SK-N-SH (cell line): ENCODE data around the gene MRPL10. TPM values are rescaled to one million over a fixed set of nuclear protein-coding genes. Genes with fewer than 3 reads are reported as not detected.

ENCODE experiments used
- CTCF ChIA-PET: fragments of 300-600, 350-600 bp; formaldehyde crosslinking; extraction: SDS; loops from one replicate; lab custom pipeline; 2021; lab: Yijun Ruan, JAX
- POLR2A ChIA-PET: fragments of 350-600 bp; sonication (Branson Sonifier 250); formaldehyde crosslinking; extraction: SDS; loops from one replicate; lab custom pipeline; 2020; ENCODE audit warnings: antibody characterized with exemption, inconsistent platforms; lab: Yijun Ruan, JAX
- DNase-seq: peaks from one replicate; pipeline ENCODE4 v3.0.0; 2012
- H2AFZ ChIP-seq: fragments of 200-600 bp; sonication (generic); 2 replicates; pipeline ENCODE4 v1.8.1; 2016; ENCODE audit warnings: antibody characterized with exemption, mild to moderate bottlenecking, low read depth
- H3F3A ChIP-seq: fragments of 200-600 bp; sonication (generic); replicated peaks from 2 replicates; pipeline ENCODE3; 2016; ENCODE audit warnings: antibody characterized with exemption, mild to moderate bottlenecking; ENCODE audit not compliant: insufficient read depth
- H3K27ac ChIP-seq, 2 experiments: fragments of 200-500 bp in 1 of 2; fragments of 200-600 bp in 1 of 2; sonication (Bioruptor generic) in 1 of 2; sonication (generic), shearing (Covaris generic) in 1 of 2; 2 replicates each; pipeline versions ENCODE4 v1.5.1 to v1.6.1; 2014 to 2016; ENCODE audit warnings: low read depth in 2 of 2, inconsistent platforms in 1 of 2, low read length in 1 of 2, mild to moderate bottlenecking in 1 of 2, mixed read lengths in 1 of 2
- H3K27me3 ChIP-seq: fragments of 200-600 bp; sonication (generic), shearing (Covaris generic); 2 replicates; pipeline ENCODE4 v1.6.1; 2016; ENCODE audit warnings: mixed run types; ENCODE audit not compliant: insufficient read depth
- H3K36me3 ChIP-seq, 2 experiments: fragments of 200-500 bp in 1 of 2; fragments of 200-600 bp in 1 of 2; sonication (Bioruptor generic) in 1 of 2; sonication (generic) in 1 of 2; replicated peaks in 1 of 2; 2 replicates each; pipeline versions ENCODE3 to v1.5.1; 2014 to 2016; ENCODE audit warnings: low read length in 1 of 2, mild to moderate bottlenecking in 1 of 2; ENCODE audit not compliant: insufficient read depth in 2 of 2, control insufficient read depth in 1 of 2
- H3K4me1 ChIP-seq, 2 experiments: fragments of 200-500 bp in 1 of 2; fragments of 200-600 bp in 1 of 2; sonication (Bioruptor generic) in 1 of 2; sonication (generic), shearing (Covaris generic) in 1 of 2; 2 replicates each; pipeline versions ENCODE4 v1.5.1 to v1.6.1; 2014 to 2016; ENCODE audit warnings: low read depth in 1 of 2, low read length in 1 of 2, mixed run types in 1 of 2; ENCODE audit not compliant: insufficient read depth in 2 of 2, control insufficient read depth in 1 of 2
- H3K4me2 ChIP-seq: fragments of 200-600 bp; sonication (generic), shearing (Covaris generic); 2 replicates; pipeline ENCODE4 v1.6.1; 2017; ENCODE audit warnings: mixed run types
- H3K4me3 ChIP-seq, 2 experiments: fragments of 200-500 bp in 1 of 2; fragments of 200-600 bp in 1 of 2; sonication (Bioruptor generic) in 1 of 2; sonication (generic), shearing (Covaris generic) in 1 of 2; 2 replicates each; pipeline versions ENCODE4 v1.5.1 to v1.8.1; 2014 to 2016; ENCODE audit warnings: low read depth in 2 of 2, inconsistent platforms in 1 of 2, low read length in 1 of 2, mild to moderate bottlenecking in 1 of 2, mixed read lengths in 1 of 2, moderate library complexity in 1 of 2
- H3K79me2 ChIP-seq: fragments of 200-600 bp; sonication (generic); 2 replicates; pipeline ENCODE4 v1.8.1; 2017; ENCODE audit warnings: mild to moderate bottlenecking; ENCODE audit not compliant: insufficient read depth
- H3K9ac ChIP-seq: fragments of 200-600 bp; sonication (generic); 2 replicates; pipeline ENCODE4 v1.6.1; 2017; ENCODE audit warnings: mixed run types
- H3K9me2 ChIP-seq: fragments of 200-600 bp; sonication (generic); 2 replicates; pipeline ENCODE4 v1.6.1; 2017; ENCODE audit warnings: mixed run types
- H3K9me3 ChIP-seq: fragments of 200-600 bp; sonication (generic); 2 replicates; pipeline ENCODE4 v1.6.1; 2017; ENCODE audit warnings: mixed run types, mild to moderate bottlenecking, moderate library complexity
- H4K20me1 ChIP-seq: fragments of 200-600 bp; sonication (generic); 2 replicates; pipeline ENCODE4 v1.6.1; 2017; ENCODE audit warnings: mild to moderate bottlenecking, mixed run types; ENCODE audit not compliant: insufficient read depth
- CHD2 ChIP-seq: fragments of 150-350 bp; IDR thresholded peaks from 2 replicates; pipeline ENCODE4 v1.6.1; 2018; ENCODE audit warnings: low read length; ENCODE audit not compliant: partially characterized antibody
- EP300 ChIP-seq, 2 experiments: IDR thresholded peaks; 2 replicates each; pipeline versions ENCODE4 v1.4.0 to v1.6.1; 2012; ENCODE audit warnings: borderline replicate concordance in 1 of 2, low read depth in 1 of 2, low read length in 1 of 2
- FOXM1 ChIP-seq: IDR thresholded peaks from 2 replicates; pipeline ENCODE4 v1.4.0; 2012; ENCODE audit warnings: low read depth, mild to moderate bottlenecking
- JUND ChIP-seq: IDR thresholded peaks from 2 replicates; pipeline ENCODE4 v1.4.0; 2012
- MXI1 ChIP-seq: IDR thresholded peaks from 2 replicates; pipeline ENCODE4 v1.6.1; 2012; ENCODE audit warnings: mild to moderate bottlenecking, low read depth, low read length, improper control_type of control experiment
- NFIC ChIP-seq: IDR thresholded peaks from 2 replicates; pipeline ENCODE4 v1.4.0; 2012; ENCODE audit warnings: borderline replicate concordance
- NRF1 ChIP-seq: IDR thresholded peaks from 2 replicates; pipeline ENCODE4 v1.6.1; 2012; ENCODE audit warnings: low read depth, mild to moderate bottlenecking, low read length
- RAD21 ChIP-seq: IDR thresholded peaks from 2 replicates; pipeline ENCODE4 v1.6.1; 2012; ENCODE audit warnings: mild to moderate bottlenecking, low read length
- RXRA ChIP-seq: IDR thresholded peaks from 2 replicates; pipeline ENCODE4 v1.4.0; 2012; ENCODE audit warnings: low read depth, mild to moderate bottlenecking, borderline replicate concordance
- SIN3A ChIP-seq: IDR thresholded peaks from 2 replicates; pipeline ENCODE4 v1.6.1; 2012; ENCODE audit warnings: low read depth, mild to moderate bottlenecking, low read length, moderate library complexity, borderline replicate concordance
- TAF1 ChIP-seq: IDR thresholded peaks from 2 replicates; pipeline ENCODE4 v1.6.1; 2012; ENCODE audit warnings: low read depth, mild to moderate bottlenecking, low read length, moderate library complexity, borderline replicate concordance
- TEAD4 ChIP-seq: IDR thresholded peaks from 2 replicates; pipeline ENCODE4 v1.4.0; 2012; ENCODE audit warnings: mild to moderate bottlenecking, borderline replicate concordance; ENCODE audit not compliant: insufficient read depth
- YY1 ChIP-seq: IDR thresholded peaks from 2 replicates; pipeline ENCODE4 v1.4.0; 2012; ENCODE audit warnings: low read depth, mild to moderate bottlenecking
- WGBS: methylation state at CpG from one replicate; pipeline ENCODE4 v1.1.6; 2017; ENCODE audit warnings: low lambda C conversion rate; 5-methylcytosine and 5-hydroxymethylcytosine counted together
- polyA plus RNA-seq, 3 experiments: library from polyadenylated mRNA; depleted of rRNA; stranded (reverse); fragments of >200 nt; gene quantifications; 2 replicates each; pipeline ENCODE4 v1.2.3, GENCODE V29; 2012
- TF ChIP-seq, protein P1 (sequence below): IDR thresholded peaks from 2 replicates; pipeline ENCODE4 v1.6.1; 2012; ENCODE audit warnings: mild to moderate bottlenecking, low read depth, low read length, moderate library complexity
- TF ChIP-seq, protein P2 (sequence below): IDR thresholded peaks from 2 replicates; pipeline ENCODE4 v1.4.0; 2012; ENCODE audit warnings: low read depth, borderline replicate concordance
- TF ChIP-seq, protein P3 (sequence below): fragments of 200-600 bp; sonication (generic); IDR thresholded peaks from 2 replicates; pipeline ENCODE4 v1.6.1; 2017; ENCODE audit warnings: antibody characterized with exemption, mild to moderate bottlenecking, moderate library complexity

Gene MRPL10
- polyA plus RNA-seq, 1 of the 3 experiments (the other 2 are of a cell fraction): 136 TPM

DNA sequence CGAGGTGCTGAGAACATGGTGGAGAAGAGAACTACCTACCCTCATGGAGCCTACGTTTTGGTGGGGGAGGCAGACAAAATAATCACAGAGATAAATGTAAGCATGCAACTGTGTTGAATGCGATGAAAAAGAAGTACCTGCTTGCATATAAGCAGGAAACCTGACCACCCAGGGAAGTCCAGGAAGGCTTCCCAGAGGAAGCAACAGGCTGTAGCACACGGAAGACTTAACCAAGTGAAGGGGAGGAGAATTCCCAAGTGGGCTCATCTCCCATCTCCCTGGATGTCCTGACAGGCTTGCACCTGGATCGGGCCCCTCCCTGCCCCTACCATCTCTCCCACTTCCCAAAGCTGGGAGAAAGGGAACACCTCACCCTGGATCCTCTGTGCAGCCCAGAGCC, 7.7 kb upstream of the MRPL10 start:
- no peak overlapping the region for H3K4me2 ChIP-seq
- H3K9ac ChIP-seq: no peak overlapping the region
- POLR2A ChIA-PET: interaction anchor here (1.3 to 1.4 kb wide), 2 partner anchors 8 to 57 kb away, joined by 3 to 4 read pairs; partner anchors contain the start of genes LRRC46, MRPL10 and SP2
- H3F3A ChIP-seq: peaks cover 3% of the 10 kb centered on the region
- peaks cover 0 to 38% of the 10 kb centered on the region in 2 experiments for H3K36me3 ChIP-seq
- H3K9me3 ChIP-seq: no peaks in the 10 kb centered on the region
- H4K20me1 ChIP-seq: no peaks in the 10 kb centered on the region
- H3K9me2 ChIP-seq: no peaks in the 10 kb centered on the region
- TF ChIP-seq, protein P1, sequence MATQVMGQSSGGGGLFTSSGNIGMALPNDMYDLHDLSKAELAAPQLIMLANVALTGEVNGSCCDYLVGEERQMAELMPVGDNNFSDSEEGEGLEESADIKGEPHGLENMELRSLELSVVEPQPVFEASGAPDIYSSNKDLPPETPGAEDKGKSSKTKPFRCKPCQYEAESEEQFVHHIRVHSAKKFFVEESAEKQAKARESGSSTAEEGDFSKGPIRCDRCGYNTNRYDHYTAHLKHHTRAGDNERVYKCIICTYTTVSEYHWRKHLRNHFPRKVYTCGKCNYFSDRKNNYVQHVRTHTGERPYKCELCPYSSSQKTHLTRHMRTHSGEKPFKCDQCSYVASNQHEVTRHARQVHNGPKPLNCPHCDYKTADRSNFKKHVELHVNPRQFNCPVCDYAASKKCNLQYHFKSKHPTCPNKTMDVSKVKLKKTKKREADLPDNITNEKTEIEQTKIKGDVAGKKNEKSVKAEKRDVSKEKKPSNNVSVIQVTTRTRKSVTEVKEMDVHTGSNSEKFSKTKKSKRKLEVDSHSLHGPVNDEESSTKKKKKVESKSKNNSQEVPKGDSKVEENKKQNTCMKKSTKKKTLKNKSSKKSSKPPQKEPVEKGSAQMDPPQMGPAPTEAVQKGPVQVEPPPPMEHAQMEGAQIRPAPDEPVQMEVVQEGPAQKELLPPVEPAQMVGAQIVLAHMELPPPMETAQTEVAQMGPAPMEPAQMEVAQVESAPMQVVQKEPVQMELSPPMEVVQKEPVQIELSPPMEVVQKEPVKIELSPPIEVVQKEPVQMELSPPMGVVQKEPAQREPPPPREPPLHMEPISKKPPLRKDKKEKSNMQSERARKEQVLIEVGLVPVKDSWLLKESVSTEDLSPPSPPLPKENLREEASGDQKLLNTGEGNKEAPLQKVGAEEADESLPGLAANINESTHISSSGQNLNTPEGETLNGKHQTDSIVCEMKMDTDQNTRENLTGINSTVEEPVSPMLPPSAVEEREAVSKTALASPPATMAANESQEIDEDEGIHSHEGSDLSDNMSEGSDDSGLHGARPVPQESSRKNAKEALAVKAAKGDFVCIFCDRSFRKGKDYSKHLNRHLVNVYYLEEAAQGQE: no peak
- no peak for TF ChIP-seq EP300 (IDR thresholded peaks at IDR 0.05; ENCODE audit: borderline replicate concordance in 1 of 2, low read depth in 1 of 2, low read length in 1 of 2)
- TF ChIP-seq, protein P2, sequence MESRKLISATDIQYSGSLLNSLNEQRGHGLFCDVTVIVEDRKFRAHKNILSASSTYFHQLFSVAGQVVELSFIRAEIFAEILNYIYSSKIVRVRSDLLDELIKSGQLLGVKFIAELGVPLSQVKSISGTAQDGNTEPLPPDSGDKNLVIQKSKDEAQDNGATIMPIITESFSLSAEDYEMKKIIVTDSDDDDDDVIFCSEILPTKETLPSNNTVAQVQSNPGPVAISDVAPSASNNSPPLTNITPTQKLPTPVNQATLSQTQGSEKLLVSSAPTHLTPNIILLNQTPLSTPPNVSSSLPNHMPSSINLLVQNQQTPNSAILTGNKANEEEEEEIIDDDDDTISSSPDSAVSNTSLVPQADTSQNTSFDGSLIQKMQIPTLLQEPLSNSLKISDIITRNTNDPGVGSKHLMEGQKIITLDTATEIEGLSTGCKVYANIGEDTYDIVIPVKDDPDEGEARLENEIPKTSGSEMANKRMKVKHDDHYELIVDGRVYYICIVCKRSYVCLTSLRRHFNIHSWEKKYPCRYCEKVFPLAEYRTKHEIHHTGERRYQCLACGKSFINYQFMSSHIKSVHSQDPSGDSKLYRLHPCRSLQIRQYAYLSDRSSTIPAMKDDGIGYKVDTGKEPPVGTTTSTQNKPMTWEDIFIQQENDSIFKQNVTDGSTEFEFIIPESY: no peak
- TF ChIP-seq, protein P3, sequence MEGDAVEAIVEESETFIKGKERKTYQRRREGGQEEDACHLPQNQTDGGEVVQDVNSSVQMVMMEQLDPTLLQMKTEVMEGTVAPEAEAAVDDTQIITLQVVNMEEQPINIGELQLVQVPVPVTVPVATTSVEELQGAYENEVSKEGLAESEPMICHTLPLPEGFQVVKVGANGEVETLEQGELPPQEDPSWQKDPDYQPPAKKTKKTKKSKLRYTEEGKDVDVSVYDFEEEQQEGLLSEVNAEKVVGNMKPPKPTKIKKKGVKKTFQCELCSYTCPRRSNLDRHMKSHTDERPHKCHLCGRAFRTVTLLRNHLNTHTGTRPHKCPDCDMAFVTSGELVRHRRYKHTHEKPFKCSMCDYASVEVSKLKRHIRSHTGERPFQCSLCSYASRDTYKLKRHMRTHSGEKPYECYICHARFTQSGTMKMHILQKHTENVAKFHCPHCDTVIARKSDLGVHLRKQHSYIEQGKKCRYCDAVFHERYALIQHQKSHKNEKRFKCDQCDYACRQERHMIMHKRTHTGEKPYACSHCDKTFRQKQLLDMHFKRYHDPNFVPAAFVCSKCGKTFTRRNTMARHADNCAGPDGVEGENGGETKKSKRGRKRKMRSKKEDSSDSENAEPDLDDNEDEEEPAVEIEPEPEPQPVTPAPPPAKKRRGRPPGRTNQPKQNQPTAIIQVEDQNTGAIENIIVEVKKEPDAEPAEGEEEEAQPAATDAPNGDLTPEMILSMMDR: no peak
- TF ChIP-seq FOXM1: no peak
- peaks cover 8 to 23% of the 10 kb centered on the region in 2 experiments; a peak in 2 of 4 replicates for H3K4me1 ChIP-seq
- peaks cover 15% of the 10 kb centered on the region; the same call in 1 of the 2 replicates for H3K79me2 ChIP-seq
- no peaks in the 10 kb centered on the region for H3K27me3 ChIP-seq
- WGBS: 88% methylated on average over 5 of the region's 5 CpGs
- DNase-seq: no peak
- H3K4me3 ChIP-seq: no peak overlapping the region
- no peak overlapping the region for H2AFZ ChIP-seq
- CTCF ChIA-PET: interaction anchor here (1.3 to 33.0 kb wide), 5 partner anchors 1 to 179 kb away, joined by 3 to 1447 read pairs (median 573); partner anchors contain the start of genes LRRC46, MRPL10, SCRN2 and SP2
- H3K27ac ChIP-seq: no peak overlapping the region

DNA sequence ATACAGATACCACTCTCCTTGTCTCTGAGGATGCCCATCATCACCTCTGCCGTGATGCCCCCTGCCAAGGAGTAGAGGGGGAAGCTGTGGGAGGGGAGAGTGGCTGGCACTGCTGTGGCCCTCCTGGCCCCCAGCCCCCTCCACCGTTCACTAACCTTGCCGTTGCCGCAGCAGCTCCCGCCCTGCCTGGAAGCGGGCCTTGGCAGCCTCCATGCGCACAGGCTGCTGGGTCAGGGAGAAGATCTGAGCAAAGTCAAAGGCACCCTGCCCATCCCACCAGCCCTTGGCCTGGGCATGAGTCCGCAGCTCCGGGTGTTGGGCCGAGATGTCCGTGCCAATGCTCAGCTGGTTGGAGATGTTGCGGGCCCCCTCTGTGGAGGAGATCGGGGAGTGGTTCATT, 7.3 kb upstream of the MRPL10 start:
- Histone ChIP-seq H3K4me1 (peaks cover 8 to 22% of the 10 kb centered on the region in 2 experiments; a peak in 2 of 4 replicates), H3K27ac (no peak overlapping the region), H2AFZ (no peak overlapping the region), H3K9ac (no peak overlapping the region), H3K9me3 (no peaks in the 10 kb centered on the region), H3K27me3 (no peaks in the 10 kb centered on the region), H3K36me3 (peaks cover 0 to 38% of the 10 kb centered on the region in 2 experiments), H3K9me2 (no peaks in the 10 kb centered on the region), H4K20me1 (no peaks in the 10 kb centered on the region), H3K4me3 (no peak overlapping the region), H3K79me2 (peaks cover 15% of the 10 kb centered on the region; the same call in 1 of the 2 replicates), H3F3A (peaks cover 3% of the 10 kb centered on the region), H3K4me2 (no peak overlapping the region)
- WGBS: 95% methylated on average over 13 of the region's 13 CpGs
- ChIA-PET POLR2A (interaction anchor here (0.8 to 1.3 kb wide), 2 partner anchors 17 to 57 kb away, joined by 3 to 4 read pairs; partner anchors contain the start of genes OSBPL7 and SP2), CTCF (interaction anchor here (0.8 to 33.0 kb wide), 6 partner anchors 1 to 180 kb away, joined by 3 to 1447 read pairs (median 288); partner anchors contain the start of genes CDK5RAP3, LRRC46, MRPL10 and SCRN2)
- no peak for DNase-seq
- TF ChIP-seq TAF1 (no peak), MXI1 (no peak), TEAD4 (no peak), CHD2 (no peak), JUND (no peak), RAD21 (no peak), YY1 (no peak), FOXM1 (no peak), NRF1 (no peak), SIN3A (no peak), RXRA (no peak), NFIC (no peak)
- TF ChIP-seq, protein P2: no peak
